ENCODE results near the gene AMPH. TPM values are rescaled to one million over a fixed set of nuclear protein-coding genes. Genes with fewer than 3 reads are reported as not detected.

Gene AMPH
- total RNA-seq, 1 donor from 2014 or later = 13.3 TPM

- intact Hi-C loops (cut with DNase I) = no loop called here
- no peaks in the 10 kb centered on the region for H3K4me1 ChIP-seq
- no peaks in the 10 kb centered on the region for H3K36me3 ChIP-seq
- DNase-seq (ENCODE audit: extremely low spot score in 2 of 2) = no peak
- no peak overlapping the region for H3K27ac ChIP-seq
- H3K4me3 ChIP-seq = no peak overlapping the region
- TF ChIP-seq, protein P1, sequence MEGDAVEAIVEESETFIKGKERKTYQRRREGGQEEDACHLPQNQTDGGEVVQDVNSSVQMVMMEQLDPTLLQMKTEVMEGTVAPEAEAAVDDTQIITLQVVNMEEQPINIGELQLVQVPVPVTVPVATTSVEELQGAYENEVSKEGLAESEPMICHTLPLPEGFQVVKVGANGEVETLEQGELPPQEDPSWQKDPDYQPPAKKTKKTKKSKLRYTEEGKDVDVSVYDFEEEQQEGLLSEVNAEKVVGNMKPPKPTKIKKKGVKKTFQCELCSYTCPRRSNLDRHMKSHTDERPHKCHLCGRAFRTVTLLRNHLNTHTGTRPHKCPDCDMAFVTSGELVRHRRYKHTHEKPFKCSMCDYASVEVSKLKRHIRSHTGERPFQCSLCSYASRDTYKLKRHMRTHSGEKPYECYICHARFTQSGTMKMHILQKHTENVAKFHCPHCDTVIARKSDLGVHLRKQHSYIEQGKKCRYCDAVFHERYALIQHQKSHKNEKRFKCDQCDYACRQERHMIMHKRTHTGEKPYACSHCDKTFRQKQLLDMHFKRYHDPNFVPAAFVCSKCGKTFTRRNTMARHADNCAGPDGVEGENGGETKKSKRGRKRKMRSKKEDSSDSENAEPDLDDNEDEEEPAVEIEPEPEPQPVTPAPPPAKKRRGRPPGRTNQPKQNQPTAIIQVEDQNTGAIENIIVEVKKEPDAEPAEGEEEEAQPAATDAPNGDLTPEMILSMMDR (IDR thresholded peaks at IDR 0.05) = no peak
- TF ChIP-seq POLR2A (IDR thresholded peaks at IDR 0.05) = no peak
- no peak for TF ChIP-seq POLR2AphosphoS5 (IDR thresholded peaks at IDR 0.05; ENCODE audit: insufficient read depth in 1 of 2, low read depth in 1 of 2)
- no peaks in the 10 kb centered on the region for H3K27me3 ChIP-seq
- H3K9me3 ChIP-seq = no peaks in the 10 kb centered on the region
Measured at GRCh38 chr7:38656968-38657367, 25.8 kb upstream of the AMPH start.

DNA sequence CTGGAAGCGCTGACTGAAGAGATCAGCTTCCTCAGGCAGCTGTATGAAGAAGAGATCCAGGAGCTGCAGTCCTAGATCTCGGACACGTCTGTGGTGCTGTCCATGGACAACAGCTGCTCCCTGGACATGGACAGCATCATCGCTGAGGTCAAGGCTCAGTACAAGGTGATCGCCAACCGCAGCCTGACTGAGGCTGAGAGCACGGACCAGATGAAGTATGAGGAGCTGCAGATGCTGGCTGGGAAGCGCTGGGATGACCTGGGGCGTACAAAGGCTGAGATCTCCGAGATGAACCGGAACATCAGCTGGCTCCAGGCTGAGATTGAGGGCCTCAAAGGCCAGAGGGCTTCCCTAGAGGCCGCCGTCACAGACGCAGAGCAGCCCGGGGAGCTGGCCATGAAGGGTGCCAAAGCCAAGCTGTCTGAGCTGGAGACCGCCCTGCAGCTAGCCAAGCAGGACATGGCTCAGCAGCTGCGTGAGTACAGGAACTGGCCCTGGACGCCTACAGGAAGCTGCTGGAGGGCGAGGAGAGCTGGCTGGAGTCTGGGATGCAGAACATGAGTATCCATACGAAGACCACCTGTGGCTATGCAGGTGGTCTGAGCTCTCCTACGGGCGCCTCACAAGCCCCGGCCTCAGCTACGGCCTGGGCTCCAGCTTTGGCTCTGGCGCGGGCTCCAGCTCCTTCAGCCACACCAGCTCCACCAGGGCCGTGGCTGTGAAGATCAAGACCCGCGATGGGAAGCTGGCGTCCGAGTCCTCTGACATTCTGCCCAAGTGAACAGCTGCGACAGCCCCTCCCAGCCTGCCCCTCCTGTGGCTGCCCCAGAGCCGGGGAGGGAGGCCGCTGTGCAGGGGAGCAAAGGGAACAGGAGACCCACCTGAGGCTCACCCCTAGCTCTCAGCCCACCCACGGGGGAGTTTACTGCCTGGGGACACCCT is 24.9 kb upstream of the AMPH start:
- TF ChIP-seq, protein P1 (IDR thresholded peaks at IDR 0.05) = no peak
- TF ChIP-seq POLR2A (IDR thresholded peaks at IDR 0.05) (no peak), POLR2AphosphoS5 (IDR thresholded peaks at IDR 0.05; ENCODE audit: insufficient read depth in 1 of 2, low read depth in 1 of 2) (no peak)
- Histone ChIP-seq H3K4me3 (no peak overlapping the region), H3K27me3 (no peaks in the 10 kb centered on the region), H3K9me3 (no peaks in the 10 kb centered on the region), H3K36me3 (no peaks in the 10 kb centered on the region), H3K4me1 (no peaks in the 10 kb centered on the region), H3K27ac (no peak overlapping the region)
- intact Hi-C loops (cut with DNase I) = no loop called here
- DNase-seq (ENCODE audit: extremely low spot score in 2 of 2) = no peak

GRCh38 chr7:38637957-38638356 is 6.8 kb upstream of the AMPH start:
- no peak overlapping the region for H3K27ac ChIP-seq
- no peaks in the 10 kb centered on the region for H3K9me3 ChIP-seq
- no peaks in the 10 kb centered on the region for H3K27me3 ChIP-seq
- TF ChIP-seq POLR2A (IDR thresholded peaks at IDR 0.05) (no peak), POLR2AphosphoS5 (IDR thresholded peaks at IDR 0.05; ENCODE audit: insufficient read depth in 1 of 2, low read depth in 1 of 2) (no peak)
- TF ChIP-seq, protein P1 (IDR thresholded peaks at IDR 0.05) = no peak
- H3K4me1 ChIP-seq = no peaks in the 10 kb centered on the region
- no peak for DNase-seq (ENCODE audit: extremely low spot score in 2 of 2)
- intact Hi-C loops (cut with DNase I) = no loop called here
- no peak overlapping the region for H3K4me3 ChIP-seq
- no peaks in the 10 kb centered on the region for H3K36me3 ChIP-seq

- Histone ChIP-seq H3K36me3 (no peaks in the 10 kb centered on the region), H3K4me1 (peaks cover 5% of the 10 kb centered on the region), H3K4me3 (no peak overlapping the region), H3K27ac (no peak overlapping the region), H3K9me3 (no peaks in the 10 kb centered on the region), H3K27me3 (no peaks in the 10 kb centered on the region)
- no peak for DNase-seq (ENCODE audit: extremely low spot score in 2 of 2)
- intact Hi-C loops (cut with DNase I) = no loop called here
- TF ChIP-seq POLR2AphosphoS5 (IDR thresholded peaks at IDR 0.05; ENCODE audit: insufficient read depth in 1 of 2, low read depth in 1 of 2) (no peak), POLR2A (IDR thresholded peaks at IDR 0.05) (no peak)
- TF ChIP-seq, protein P1 (IDR thresholded peaks at IDR 0.05) = no peak
Measured at GRCh38 chr7:38632411-38632810, 1.2 kb upstream of the AMPH start.
